Liver (tissue), 9 donors: ENCODE results near the gene TCHHL1. TPM values are rescaled to one million over a fixed set of nuclear protein-coding genes. Genes with fewer than 3 reads are reported as not detected.
A peak's percentile ranks its signal among the peaks of the same experiment; 100 is the strongest.

ENCODE experiments used
- DNase-seq: peaks from one replicate; pipeline ENCODE4 v3.0.0-alpha.2; 2017; ENCODE audit warnings: low spot score
- H3K27ac ChIP-seq, 2 donors: one replicate each; pipeline ENCODE4 v1.7.0; 2013; ENCODE audit warnings: inconsistent platforms in 2 of 2, low read length in 2 of 2, control low read depth in 1 of 2, low read depth in 1 of 2, mild to moderate bottlenecking in 1 of 2
- H3K27me3 ChIP-seq, 4 donors: one replicate each; pipeline versions ENCODE4 v1.6.1 to v1.7.0; 2013; ENCODE audit warnings: low read length in 3 of 4, inconsistent platforms in 1 of 4, mild to moderate bottlenecking in 1 of 4, moderate library complexity in 1 of 4; ENCODE audit not compliant: control insufficient read depth in 4 of 4, insufficient read depth in 4 of 4
- H3K36me3 ChIP-seq, 4 donors: one replicate each; pipeline versions ENCODE4 v1.6.1 to v1.7.0; 2013; ENCODE audit warnings: low read length in 3 of 4, mild to moderate bottlenecking in 3 of 4, low read depth in 1 of 4, moderate library complexity in 1 of 4; ENCODE audit not compliant: control insufficient read depth in 4 of 4, insufficient read depth in 3 of 4
- H3K4me1 ChIP-seq, 4 donors: one replicate each; pipeline versions ENCODE4 v1.6.1 to v1.7.0; 2013; ENCODE audit warnings: low read length in 3 of 4, mild to moderate bottlenecking in 3 of 4, moderate library complexity in 1 of 4; ENCODE audit not compliant: control insufficient read depth in 4 of 4, insufficient read depth in 4 of 4
- H3K4me3 ChIP-seq, 3 donors: one replicate each; pipeline versions ENCODE4 v1.6.1 to v1.7.0; 2013; ENCODE audit warnings: low read length in 3 of 3, control low read depth in 1 of 3, low read depth in 1 of 3, mild to moderate bottlenecking in 1 of 3
- H3K9ac ChIP-seq, 2 donors: one replicate each; pipeline ENCODE4 v1.7.0; 2013; ENCODE audit warnings: low read length in 2 of 2, mild to moderate bottlenecking in 2 of 2, moderate library complexity in 2 of 2, control low read depth in 1 of 2, low read depth in 1 of 2
- H3K9me3 ChIP-seq, 4 donors: one replicate each; pipeline versions ENCODE4 v1.6.1 to v1.7.0; 2013; ENCODE audit warnings: low read length in 3 of 4; ENCODE audit not compliant: control insufficient read depth in 4 of 4
- CTCF ChIP-seq: fragments of 150-350 bp; IDR thresholded peaks from 2 replicates; pipeline ENCODE4 v1.5.1; 2017; ENCODE audit warnings: improper control_type of control experiment, low read depth, low read length; ENCODE audit not compliant: missing input control
- FOXA2 ChIP-seq: IDR thresholded peaks from 2 replicates; pipeline ENCODE4 v1.6.1; 2016; ENCODE audit warnings: antibody characterized with exemption
- GABPA ChIP-seq, 2 donors: IDR thresholded peaks in 1 of 2; conservative IDR thresholded peaks in 1 of 2; 2 replicates each; pipeline ENCODE4 v1.6.1; 2016; ENCODE audit warnings: antibody characterized with exemption in 2 of 2, mild to moderate bottlenecking in 1 of 2, moderate library complexity in 1 of 2
- RAD21 ChIP-seq, 2 donors: IDR thresholded peaks; 2 replicates each; pipeline ENCODE4 v1.6.1; 2016; ENCODE audit warnings: antibody characterized with exemption in 2 of 2, mild to moderate bottlenecking in 2 of 2
- SP1 ChIP-seq: IDR thresholded peaks from 2 replicates; pipeline ENCODE4 v1.6.1; 2018; ENCODE audit warnings: antibody characterized with exemption, mild to moderate bottlenecking
- TAF1 ChIP-seq: conservative IDR thresholded peaks from 2 replicates; pipeline ENCODE4 v1.6.1; 2016; ENCODE audit warnings: antibody characterized with exemption, mild to moderate bottlenecking
- YY1 ChIP-seq: IDR thresholded peaks from 2 replicates; pipeline ENCODE4 v1.6.1; 2016; ENCODE audit warnings: antibody characterized with exemption, mild to moderate bottlenecking
- WGBS: extraction: QIAGEN DNeasy Blood & Tissue Kit; methylation state at CpG from one replicate; pipeline ENCODE4 v1.1.7; 2013; 5-methylcytosine and 5-hydroxymethylcytosine counted together
- polyA plus RNA-seq, 2 donors: library from polyadenylated mRNA; stranded (reverse) in 1 of 2; unstranded in 1 of 2; fragments of 200-250 nt in 1 of 2; fragments of >200 nt in 1 of 2; fragmentation: Nextera tagmentation in 1 of 2; extraction: Ambion mirVana in 1 of 2; gene quantifications; one replicate each; pipeline versions ENCODE4 v1.2.1 to v1.2.3, GENCODE V29; 2013 to 2015
- total RNA-seq, 2 donors: library from RNA; depleted of rRNA; stranded (reverse); fragments of >200 nt; gene quantifications; one replicate each; pipeline ENCODE4 v1.2.3, GENCODE V29; 2014
- TF ChIP-seq, protein P1 (sequence below): IDR thresholded peaks from 2 replicates; pipeline ENCODE4 v1.6.1; 2016; ENCODE audit warnings: antibody characterized with exemption
- TF ChIP-seq, protein P2 (sequence below): IDR thresholded peaks from 2 replicates; pipeline ENCODE4 v1.6.1; 2016; ENCODE audit warnings: antibody characterized with exemption
- TF ChIP-seq, protein P3 (sequence below): IDR thresholded peaks from 2 replicates; pipeline ENCODE4 v1.6.1; 2016; ENCODE audit warnings: antibody characterized with exemption, mild to moderate bottlenecking
- donor health status: healthy.
- donor health status: healthy.
- donor health status: healthy.
- donor health status: healthy.
- donor health status: healthy.

Gene TCHHL1
- total and polyA plus RNA-seq, 4 donors = not detected

DNA sequence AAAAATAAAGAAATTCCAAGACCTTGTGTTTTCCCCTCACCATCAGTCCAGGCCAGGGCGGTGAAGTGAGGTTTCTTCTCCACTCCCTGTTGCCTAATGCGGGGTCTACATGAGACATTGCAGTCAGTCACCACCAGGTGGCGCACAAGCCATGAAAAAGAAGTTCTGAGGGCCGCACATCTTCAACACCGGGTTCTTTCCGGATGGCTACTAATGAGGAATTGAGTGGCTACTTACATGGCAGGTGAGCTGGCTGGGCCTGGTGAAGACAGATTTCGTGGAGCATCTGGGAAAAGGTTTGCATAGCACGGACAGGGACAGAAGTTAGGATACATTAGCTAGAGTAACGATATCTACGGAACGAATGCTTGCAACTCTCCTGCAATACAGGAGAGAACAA lies 36.3 kb downstream of the TCHHL1 start:
- peak; percentile 80 for DNase-seq
- Histone ChIP-seq H3K36me3 (no peaks in the 10 kb centered on the region), H3K9ac (no peak overlapping the region), H3K4me1 (no peaks in the 10 kb centered on the region), H3K9me3 (no peaks in the 10 kb centered on the region), H3K27me3 (peaks cover 0 to 11% (median 4%) of the 10 kb centered on the region in 4 donors), H3K27ac (no peak overlapping the region), H3K4me3 (no peak overlapping the region)
- 25% methylated on average over 11 of the region's 11 CpGs for WGBS
- TF ChIP-seq CTCF (peak; percentile 91), RAD21 (IDR thresholded peaks at IDR 0.05) (peak; percentile 87 to 91)
- TF ChIP-seq, protein P1, sequence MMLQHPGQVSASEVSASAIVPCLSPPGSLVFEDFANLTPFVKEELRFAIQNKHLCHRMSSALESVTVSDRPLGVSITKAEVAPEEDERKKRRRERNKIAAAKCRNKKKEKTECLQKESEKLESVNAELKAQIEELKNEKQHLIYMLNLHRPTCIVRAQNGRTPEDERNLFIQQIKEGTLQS = no peak

DNA sequence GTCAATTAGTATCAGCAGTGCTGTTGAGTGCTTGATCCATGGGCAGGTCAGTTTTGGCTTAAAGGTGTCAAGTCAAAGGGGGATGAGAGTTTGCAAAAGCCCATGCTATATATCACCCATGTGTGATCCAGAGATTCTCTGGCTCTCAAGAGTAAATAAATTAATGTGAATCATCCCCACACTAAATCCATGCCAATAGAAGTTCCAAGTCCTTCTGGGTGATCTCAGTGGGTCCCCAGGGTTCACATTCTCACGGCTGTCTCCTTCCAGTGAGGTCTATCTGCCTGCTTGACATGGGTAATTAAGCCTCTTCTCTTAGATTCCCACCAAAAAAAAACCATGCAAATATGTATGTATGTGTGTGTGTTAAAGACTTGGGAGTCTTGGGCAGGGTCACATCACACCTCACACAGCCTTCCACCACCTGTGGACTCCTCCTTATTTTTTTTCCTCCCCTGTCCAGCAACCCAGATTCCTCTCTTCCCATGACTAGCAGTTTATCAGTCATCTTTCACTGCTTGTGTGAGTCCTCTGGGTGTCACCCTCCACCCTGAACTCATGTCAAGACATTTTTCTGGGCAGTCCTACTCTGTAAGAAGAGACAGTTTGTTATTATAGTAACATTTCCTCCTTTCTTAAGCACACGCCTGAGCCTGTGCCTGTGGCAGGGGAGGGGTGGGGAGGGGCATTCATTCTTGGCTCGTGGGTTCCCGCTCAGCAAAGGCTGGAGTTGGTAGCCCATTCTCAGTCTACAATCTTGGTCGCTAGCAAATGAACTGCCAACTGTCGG lies 37.8 kb downstream of the TCHHL1 start:
- TF ChIP-seq, protein P2, sequence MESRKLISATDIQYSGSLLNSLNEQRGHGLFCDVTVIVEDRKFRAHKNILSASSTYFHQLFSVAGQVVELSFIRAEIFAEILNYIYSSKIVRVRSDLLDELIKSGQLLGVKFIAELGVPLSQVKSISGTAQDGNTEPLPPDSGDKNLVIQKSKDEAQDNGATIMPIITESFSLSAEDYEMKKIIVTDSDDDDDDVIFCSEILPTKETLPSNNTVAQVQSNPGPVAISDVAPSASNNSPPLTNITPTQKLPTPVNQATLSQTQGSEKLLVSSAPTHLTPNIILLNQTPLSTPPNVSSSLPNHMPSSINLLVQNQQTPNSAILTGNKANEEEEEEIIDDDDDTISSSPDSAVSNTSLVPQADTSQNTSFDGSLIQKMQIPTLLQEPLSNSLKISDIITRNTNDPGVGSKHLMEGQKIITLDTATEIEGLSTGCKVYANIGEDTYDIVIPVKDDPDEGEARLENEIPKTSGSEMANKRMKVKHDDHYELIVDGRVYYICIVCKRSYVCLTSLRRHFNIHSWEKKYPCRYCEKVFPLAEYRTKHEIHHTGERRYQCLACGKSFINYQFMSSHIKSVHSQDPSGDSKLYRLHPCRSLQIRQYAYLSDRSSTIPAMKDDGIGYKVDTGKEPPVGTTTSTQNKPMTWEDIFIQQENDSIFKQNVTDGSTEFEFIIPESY = no peak
- TF ChIP-seq FOXA2 (no peak), GABPA (IDR thresholded peaks at IDR 0.05 in 1 of 2, conservative IDR thresholded peaks at IDR 0.05 in 1 of 2) (no peak), YY1 (no peak), SP1 (no peak), TAF1 (no peak), CTCF (no peak)
- TF ChIP-seq, protein P3, sequence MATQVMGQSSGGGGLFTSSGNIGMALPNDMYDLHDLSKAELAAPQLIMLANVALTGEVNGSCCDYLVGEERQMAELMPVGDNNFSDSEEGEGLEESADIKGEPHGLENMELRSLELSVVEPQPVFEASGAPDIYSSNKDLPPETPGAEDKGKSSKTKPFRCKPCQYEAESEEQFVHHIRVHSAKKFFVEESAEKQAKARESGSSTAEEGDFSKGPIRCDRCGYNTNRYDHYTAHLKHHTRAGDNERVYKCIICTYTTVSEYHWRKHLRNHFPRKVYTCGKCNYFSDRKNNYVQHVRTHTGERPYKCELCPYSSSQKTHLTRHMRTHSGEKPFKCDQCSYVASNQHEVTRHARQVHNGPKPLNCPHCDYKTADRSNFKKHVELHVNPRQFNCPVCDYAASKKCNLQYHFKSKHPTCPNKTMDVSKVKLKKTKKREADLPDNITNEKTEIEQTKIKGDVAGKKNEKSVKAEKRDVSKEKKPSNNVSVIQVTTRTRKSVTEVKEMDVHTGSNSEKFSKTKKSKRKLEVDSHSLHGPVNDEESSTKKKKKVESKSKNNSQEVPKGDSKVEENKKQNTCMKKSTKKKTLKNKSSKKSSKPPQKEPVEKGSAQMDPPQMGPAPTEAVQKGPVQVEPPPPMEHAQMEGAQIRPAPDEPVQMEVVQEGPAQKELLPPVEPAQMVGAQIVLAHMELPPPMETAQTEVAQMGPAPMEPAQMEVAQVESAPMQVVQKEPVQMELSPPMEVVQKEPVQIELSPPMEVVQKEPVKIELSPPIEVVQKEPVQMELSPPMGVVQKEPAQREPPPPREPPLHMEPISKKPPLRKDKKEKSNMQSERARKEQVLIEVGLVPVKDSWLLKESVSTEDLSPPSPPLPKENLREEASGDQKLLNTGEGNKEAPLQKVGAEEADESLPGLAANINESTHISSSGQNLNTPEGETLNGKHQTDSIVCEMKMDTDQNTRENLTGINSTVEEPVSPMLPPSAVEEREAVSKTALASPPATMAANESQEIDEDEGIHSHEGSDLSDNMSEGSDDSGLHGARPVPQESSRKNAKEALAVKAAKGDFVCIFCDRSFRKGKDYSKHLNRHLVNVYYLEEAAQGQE = no peak

More for the DNA sequence above, 37.8 kb downstream of the TCHHL1 start:
- peaks cover 0 to under 1% (median under 1%) of the 10 kb centered on the region in 4 donors for H3K9me3 ChIP-seq
- DNase-seq = no peak
- H3K36me3 ChIP-seq = no peaks in the 10 kb centered on the region
- no peak overlapping the region for H3K27ac ChIP-seq
- no peak overlapping the region for H3K9ac ChIP-seq
- WGBS = 69% methylated on average over 6 of the region's 6 CpGs
- H3K4me3 ChIP-seq = no peak overlapping the region
- H3K4me1 ChIP-seq = no peaks in the 10 kb centered on the region
- peaks cover 0 to 11% (median 4%) of the 10 kb centered on the region in 4 donors for H3K27me3 ChIP-seq
